ENCODE measurements around the gene PLSCR5.

DNA sequence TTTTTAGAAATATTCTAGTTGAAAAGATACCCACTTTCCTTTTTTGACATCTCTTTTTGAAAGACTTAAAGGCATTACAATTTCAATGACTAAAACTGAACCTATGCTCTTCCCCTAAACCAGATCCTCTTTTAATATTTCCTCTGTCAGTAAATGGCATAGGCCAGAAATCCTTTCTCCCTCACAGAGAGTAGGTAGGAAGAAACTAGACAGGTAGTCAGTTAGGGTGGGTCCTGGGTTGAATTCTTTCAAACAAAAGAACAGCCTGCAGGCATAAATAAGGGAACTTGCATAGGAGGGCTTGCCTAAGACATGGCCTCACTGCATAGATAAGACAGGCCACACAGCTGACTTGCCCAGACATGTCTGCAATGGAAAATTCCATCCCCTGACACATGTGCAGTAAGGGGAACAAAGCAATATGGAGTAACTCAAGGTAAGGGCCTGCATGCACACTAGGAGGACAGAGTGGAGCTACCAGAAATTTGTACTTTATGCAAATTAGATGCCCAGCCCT lies 23.1 kb downstream of the PLSCR5 start:
- TF ChIP-seq, protein P1, sequence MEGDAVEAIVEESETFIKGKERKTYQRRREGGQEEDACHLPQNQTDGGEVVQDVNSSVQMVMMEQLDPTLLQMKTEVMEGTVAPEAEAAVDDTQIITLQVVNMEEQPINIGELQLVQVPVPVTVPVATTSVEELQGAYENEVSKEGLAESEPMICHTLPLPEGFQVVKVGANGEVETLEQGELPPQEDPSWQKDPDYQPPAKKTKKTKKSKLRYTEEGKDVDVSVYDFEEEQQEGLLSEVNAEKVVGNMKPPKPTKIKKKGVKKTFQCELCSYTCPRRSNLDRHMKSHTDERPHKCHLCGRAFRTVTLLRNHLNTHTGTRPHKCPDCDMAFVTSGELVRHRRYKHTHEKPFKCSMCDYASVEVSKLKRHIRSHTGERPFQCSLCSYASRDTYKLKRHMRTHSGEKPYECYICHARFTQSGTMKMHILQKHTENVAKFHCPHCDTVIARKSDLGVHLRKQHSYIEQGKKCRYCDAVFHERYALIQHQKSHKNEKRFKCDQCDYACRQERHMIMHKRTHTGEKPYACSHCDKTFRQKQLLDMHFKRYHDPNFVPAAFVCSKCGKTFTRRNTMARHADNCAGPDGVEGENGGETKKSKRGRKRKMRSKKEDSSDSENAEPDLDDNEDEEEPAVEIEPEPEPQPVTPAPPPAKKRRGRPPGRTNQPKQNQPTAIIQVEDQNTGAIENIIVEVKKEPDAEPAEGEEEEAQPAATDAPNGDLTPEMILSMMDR (IDR thresholded peaks at IDR 0.05; ENCODE audit: low read depth, low read length), result no peak
- no peak for TF ChIP-seq POLR2A (IDR thresholded peaks at IDR 0.05; ENCODE audit: extremely low read depth, insufficient read length)

Measured in NB4 (cell line).